Lower leg skin (tissue), 3 donors: Measurements from ENCODE around the gene ZC3H7B.

Experiments used
- POLR2A ChIP-seq, 2 donors: fragments of 450-650 bp; IDR thresholded peaks; one replicate each; pipeline ENCODE4 v1.6.1; 2016 to 2017; ENCODE audit warnings: antibody characterized with exemption in 2 of 2, mild to moderate bottlenecking in 1 of 2, moderate library complexity in 1 of 2
- TF ChIP-seq, protein P1 (sequence below), 3 donors: fragments of 450-650 bp; IDR thresholded peaks; one replicate each; pipeline ENCODE4 v1.5.1; 2016; ENCODE audit warnings: antibody characterized with exemption in 3 of 3, mild to moderate bottlenecking in 3 of 3, moderate library complexity in 2 of 3

DNA sequence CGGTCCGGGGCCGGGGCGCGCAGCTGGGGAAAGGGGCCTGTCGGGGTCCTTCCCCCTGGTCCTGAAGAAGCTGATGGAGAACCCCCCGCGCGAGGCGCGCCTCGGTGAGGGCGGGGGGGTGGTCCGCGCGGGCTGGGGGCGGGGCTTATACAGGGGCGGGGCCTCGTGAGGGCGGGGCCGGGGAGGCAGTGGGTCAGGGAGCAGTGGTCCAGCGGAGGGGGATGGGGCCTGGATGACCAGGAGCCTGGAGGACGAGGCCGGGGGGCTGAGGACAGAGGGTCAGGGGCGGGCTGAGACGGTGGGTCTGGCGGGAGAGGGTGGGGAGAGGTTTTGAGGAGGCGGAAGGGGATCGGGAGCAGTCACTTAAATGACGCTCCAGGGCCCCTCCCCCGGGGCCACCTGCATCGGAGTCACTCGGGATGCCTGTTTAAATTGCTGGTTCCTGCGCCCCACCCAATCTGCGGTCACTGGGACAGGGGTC is 80.8 kb downstream of the ZC3H7B start:
- TF ChIP-seq POLR2A (IDR thresholded peaks at IDR 0.05), result no peak
- TF ChIP-seq, protein P1, sequence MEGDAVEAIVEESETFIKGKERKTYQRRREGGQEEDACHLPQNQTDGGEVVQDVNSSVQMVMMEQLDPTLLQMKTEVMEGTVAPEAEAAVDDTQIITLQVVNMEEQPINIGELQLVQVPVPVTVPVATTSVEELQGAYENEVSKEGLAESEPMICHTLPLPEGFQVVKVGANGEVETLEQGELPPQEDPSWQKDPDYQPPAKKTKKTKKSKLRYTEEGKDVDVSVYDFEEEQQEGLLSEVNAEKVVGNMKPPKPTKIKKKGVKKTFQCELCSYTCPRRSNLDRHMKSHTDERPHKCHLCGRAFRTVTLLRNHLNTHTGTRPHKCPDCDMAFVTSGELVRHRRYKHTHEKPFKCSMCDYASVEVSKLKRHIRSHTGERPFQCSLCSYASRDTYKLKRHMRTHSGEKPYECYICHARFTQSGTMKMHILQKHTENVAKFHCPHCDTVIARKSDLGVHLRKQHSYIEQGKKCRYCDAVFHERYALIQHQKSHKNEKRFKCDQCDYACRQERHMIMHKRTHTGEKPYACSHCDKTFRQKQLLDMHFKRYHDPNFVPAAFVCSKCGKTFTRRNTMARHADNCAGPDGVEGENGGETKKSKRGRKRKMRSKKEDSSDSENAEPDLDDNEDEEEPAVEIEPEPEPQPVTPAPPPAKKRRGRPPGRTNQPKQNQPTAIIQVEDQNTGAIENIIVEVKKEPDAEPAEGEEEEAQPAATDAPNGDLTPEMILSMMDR (IDR thresholded peaks at IDR 0.05), result no peak
